T-cell (primary cell): ENCODE data around the gene SELPLG. TPM values are rescaled to one million over a fixed set of nuclear protein-coding genes. Genes with fewer than 3 reads are reported as not detected.

Experiments used
- ATAC-seq, 4 experiments: fragments of 200-7000 bp in 3 of 4; fragments of 150-1000 bp in 1 of 4; cut with Tn5 transposase; replicated peaks in 1 of 4; 1 replicate in 3 of 4; 2 replicates in 1 of 4; pipeline ENCODE4 v1.10.0; 2021; ENCODE audit warnings: moderate library complexity in 3 of 4, mild to moderate bottlenecking in 2 of 4, moderate number of reproducible peaks in 1 of 4
- CTCF ChIA-PET, 2 donors: fragments of 300-600 bp; sonication (Branson Sonifier 250); formaldehyde crosslinking; loops; one replicate each; lab custom pipeline; 2022; ENCODE audit warnings: antibody characterized with exemption in 2 of 2; lab: Charles Lee
- POLR2A ChIA-PET, 2 donors: fragments of 300-600 bp; sonication (Branson Sonifier 250); formaldehyde crosslinking; loops; one replicate each; lab custom pipeline; 2022; ENCODE audit warnings: antibody characterized with exemption in 2 of 2; lab: Charles Lee
- DNase-seq, 35 experiments: peaks; one replicate each; pipeline versions ENCODE4 v3.0.0 to v3.0.0-alpha.2; 2013 to 2023
- H3K27ac ChIP-seq: one replicate; pipeline ENCODE4 v1.5.1; 2013; ENCODE audit warnings: low read length
- H3K27me3 ChIP-seq, 2 experiments: replicated peaks in 1 of 2; 1 replicate in 1 of 2; 2 replicates in 1 of 2; pipeline versions ENCODE4 v1.6.1 to v1.7.0; 2013; ENCODE audit warnings: low read length in 1 of 2, mixed read lengths in 1 of 2; ENCODE audit not compliant: control insufficient read depth in 2 of 2, insufficient read depth in 2 of 2; ENCODE audit errors: extremely low read depth in 1 of 2
- H3K36me3 ChIP-seq, 2 donors: 1 replicate in 1 of 2; 2 replicates in 1 of 2; pipeline versions ENCODE4 v1.6.1 to v1.7.0; 2013; ENCODE audit warnings: low read length in 1 of 2; ENCODE audit not compliant: control insufficient read depth in 2 of 2, insufficient read depth in 1 of 2; ENCODE audit errors: extremely low read depth in 1 of 2
- H3K4me1 ChIP-seq, 2 experiments: 1 replicate in 1 of 2; 2 replicates in 1 of 2; pipeline versions ENCODE4 v1.6.1 to v1.7.0; 2013; ENCODE audit warnings: low read length in 2 of 2, mixed read lengths in 1 of 2; ENCODE audit not compliant: insufficient read depth in 2 of 2, control insufficient read depth in 1 of 2; ENCODE audit errors: extremely low read depth in 1 of 2
- H3K4me3 ChIP-seq, 2 donors: 1 replicate in 1 of 2; 2 replicates in 1 of 2; pipeline versions ENCODE4 v1.5.1 to v1.7.0; 2013; ENCODE audit warnings: mild to moderate bottlenecking in 2 of 2, low read length in 1 of 2, moderate library complexity in 1 of 2; ENCODE audit not compliant: control insufficient read depth in 1 of 2; ENCODE audit errors: extremely low read depth in 1 of 2
- H3K9me3 ChIP-seq: 2 replicates; pipeline ENCODE4 v1.7.0; 2013
- H3K27ac Mint-ChIP-seq, 2 donors: one replicate each; pipeline ENCODE4 v1.8.0; 2020 to 2021; ENCODE audit warnings: mild to moderate bottlenecking in 2 of 2, mixed read lengths in 2 of 2
- H3K27me3 Mint-ChIP-seq, 2 donors: one replicate each; pipeline ENCODE4 v1.8.0; 2021 to 2022; ENCODE audit warnings: mixed read lengths in 2 of 2
- H3K36me3 Mint-ChIP-seq: one replicate; pipeline ENCODE4 v1.8.0; 2021; ENCODE audit warnings: mixed read lengths
- H3K4me1 Mint-ChIP-seq, 3 donors: one replicate each; pipeline ENCODE4 v1.8.0; 2020 to 2022; ENCODE audit warnings: mixed read lengths in 3 of 3, mild to moderate bottlenecking in 1 of 3
- H3K4me3 Mint-ChIP-seq, 3 donors: one replicate each; pipeline ENCODE4 v1.8.0; 2020 to 2022; ENCODE audit warnings: mild to moderate bottlenecking in 3 of 3, mixed read lengths in 3 of 3, moderate library complexity in 3 of 3
- H3K9me3 Mint-ChIP-seq, 3 donors: one replicate each; pipeline ENCODE4 v1.8.0; 2020 to 2022; ENCODE audit warnings: mixed read lengths in 3 of 3
- WGBS: methylation state at CpG from one replicate; pipeline ENCODE4 v1.1.5; 2013; ENCODE audit warnings: missing lambda C conversion rate; ENCODE audit not compliant: insufficient coverage; 5-methylcytosine and 5-hydroxymethylcytosine counted together
- total RNA-seq, 35 experiments: library from RNA in 6 of 35; stranded (reverse) in 6 of 35; fragments of 120-200 nt in 1 of 35; gene quantifications; one replicate each; pipeline versions ENCODE4 v1.2.1 to v1.2.4 and lab custom pipeline; 2013 to 2026

SELPLG gene
- total RNA-seq, 5 donors from 2014 or later (not counting 1 experiment from before 2014, with no cell fraction given) = 102 to 220 (median 215) TPM

- Histone ChIP-seq H3K36me3 (no peaks in the 10 kb centered on the region), H3K4me3 (no peak overlapping the region), H3K27ac (no peak overlapping the region), H3K4me1 (no peaks in the 10 kb centered on the region), H3K27me3 (peaks cover 0 to 9% of the 10 kb centered on the region in 2 experiments), H3K9me3 (no peaks in the 10 kb centered on the region)
- no peak for DNase-seq
- Mint-ChIP-seq H3K36me3 (no peaks in the 10 kb centered on the region), H3K4me1 (no peaks in the 10 kb centered on the region), H3K27ac (peak overlapping the region in 1 of 2 donors; percentile 20), H3K27me3 (no peaks in the 10 kb centered on the region), H3K9me3 (no peaks in the 10 kb centered on the region), H3K4me3 (no peak overlapping the region)
- ChIA-PET CTCF (interaction anchor here in 1 of 2 donors (1.0 kb wide), 1 partner anchor 10 kb away, joined by 3 read pairs; no protein-coding TSS in a partner anchor), POLR2A (no interaction called here)
- WGBS = 73% methylated on average over 11 of the region's 14 CpGs
- ATAC-seq = no peak
These were observed 29.3 kb downstream of the SELPLG start for GRCh38 chr12:108604208-108604941.

- Histone ChIP-seq H3K4me1 (no peaks in the 10 kb centered on the region), H3K27me3 (peaks cover 0 to 9% of the 10 kb centered on the region in 2 experiments), H3K36me3 (no peaks in the 10 kb centered on the region), H3K4me3 (no peak overlapping the region), H3K9me3 (no peaks in the 10 kb centered on the region), H3K27ac (no peak overlapping the region)
- ATAC-seq = no peak
- no peaks in the 10 kb centered on the region for H3K9me3 Mint-ChIP-seq
- POLR2A ChIA-PET = no interaction called here
- H3K4me1 Mint-ChIP-seq = no peaks in the 10 kb centered on the region
- no peak overlapping the region for H3K4me3 Mint-ChIP-seq
- no peaks in the 10 kb centered on the region for H3K27me3 Mint-ChIP-seq
- CTCF ChIA-PET = interaction anchor here in 1 of 2 donors (1.0 kb wide), 1 partner anchor 9 kb away, joined by 3 read pairs; no protein-coding TSS in a partner anchor
- DNase-seq = no peak
- H3K27ac Mint-ChIP-seq = peak overlapping the region in 1 of 2 donors; percentile 20
- 94% methylated on average over 2 of the region's 4 CpGs for WGBS
- H3K36me3 Mint-ChIP-seq = no peaks in the 10 kb centered on the region
These were observed 30.0 kb downstream of the SELPLG start for GRCh38 chr12:108603743-108604142.

GRCh38 chr12:108602976-108603704 lies 30.6 kb downstream of the SELPLG start:
- no peaks in the 10 kb centered on the region for H3K36me3 Mint-ChIP-seq
- ChIA-PET CTCF (no interaction called here), POLR2A (no interaction called here)
- Histone ChIP-seq H3K9me3 (no peaks in the 10 kb centered on the region), H3K4me3 (no peak overlapping the region), H3K36me3 (no peaks in the 10 kb centered on the region), H3K27ac (no peak overlapping the region), H3K4me1 (no peaks in the 10 kb centered on the region), H3K27me3 (peaks cover 0 to 9% of the 10 kb centered on the region in 2 experiments)
- no peaks in the 10 kb centered on the region for H3K9me3 Mint-ChIP-seq
- no peak overlapping the region for H3K27ac Mint-ChIP-seq
- H3K27me3 Mint-ChIP-seq = no peaks in the 10 kb centered on the region
- no peak for ATAC-seq
- H3K4me3 Mint-ChIP-seq = no peak overlapping the region
- no peak for DNase-seq
- 78% methylated on average over 5 of the region's 15 CpGs for WGBS
- H3K4me1 Mint-ChIP-seq = no peaks in the 10 kb centered on the region

- no peaks in the 10 kb centered on the region for H3K4me1 ChIP-seq
- ATAC-seq = no peak
- no peak overlapping the region for H3K27ac ChIP-seq
- WGBS = 95% methylated on average over 7 of the region's 9 CpGs
- H3K27me3 Mint-ChIP-seq = no peaks in the 10 kb centered on the region
- POLR2A ChIA-PET = no interaction called here
- H3K27me3 ChIP-seq = peaks cover 0 to 5% of the 10 kb centered on the region in 2 experiments
- no peak for DNase-seq
- H3K36me3 Mint-ChIP-seq = no peaks in the 10 kb centered on the region
- peak overlapping the region in 1 of 2 donors; percentile 35 for H3K27ac Mint-ChIP-seq
- H3K36me3 ChIP-seq = no peaks in the 10 kb centered on the region
- H3K4me3 ChIP-seq = no peak overlapping the region
- H3K9me3 Mint-ChIP-seq = no peaks in the 10 kb centered on the region
- H3K9me3 ChIP-seq = no peaks in the 10 kb centered on the region
- no peak overlapping the region for H3K4me3 Mint-ChIP-seq
- no peaks in the 10 kb centered on the region for H3K4me1 Mint-ChIP-seq
- CTCF ChIA-PET = no interaction called here
These were observed 31.4 kb downstream of the SELPLG start for GRCh38 chr12:108602209-108602705.

- Mint-ChIP-seq H3K4me3 (no peak overlapping the region), H3K9me3 (no peaks in the 10 kb centered on the region), H3K27ac (no peak overlapping the region), H3K36me3 (no peaks in the 10 kb centered on the region), H3K27me3 (no peaks in the 10 kb centered on the region), H3K4me1 (no peaks in the 10 kb centered on the region)
- DNase-seq (no peak), ATAC-seq (no peak)
- Histone ChIP-seq H3K27ac (no peak overlapping the region), H3K27me3 (peaks cover 0 to 5% of the 10 kb centered on the region in 2 experiments), H3K36me3 (no peaks in the 10 kb centered on the region), H3K4me1 (no peaks in the 10 kb centered on the region), H3K4me3 (no peak overlapping the region), H3K9me3 (no peaks in the 10 kb centered on the region)
- ChIA-PET CTCF (interaction anchor here in 1 of 2 donors (0.5 kb wide), 1 partner anchor 249 kb away, joined by 3 read pairs; no protein-coding TSS in a partner anchor), POLR2A (interaction anchor here in 1 of 2 donors (0.7 kb wide), 1 partner anchor 46 kb away, joined by 3 read pairs; no protein-coding TSS in a partner anchor)
- WGBS = 58% methylated on average over 3 of the region's 4 CpGs
These were observed 33.0 kb downstream of the SELPLG start for GRCh38 chr12:108600702-108601007.

- 78% methylated on average over 8 of the region's 10 CpGs for WGBS
- Mint-ChIP-seq H3K27me3 (no peaks in the 10 kb centered on the region), H3K27ac (no peak overlapping the region), H3K9me3 (no peaks in the 10 kb centered on the region), H3K4me1 (no peaks in the 10 kb centered on the region), H3K36me3 (no peaks in the 10 kb centered on the region), H3K4me3 (no peak overlapping the region)
- ATAC-seq (no peak), DNase-seq (no peak)
- H3K36me3 ChIP-seq = no peaks in the 10 kb centered on the region
- no peaks in the 10 kb centered on the region for H3K4me1 ChIP-seq
- no peaks in the 10 kb centered on the region for H3K9me3 ChIP-seq
- ChIA-PET POLR2A (interaction anchor here in 1 of 2 donors (0.7 kb wide), 1 partner anchor 45 kb away, joined by 3 read pairs; no protein-coding TSS in a partner anchor), CTCF (interaction anchor here in 1 of 2 donors (0.5 kb wide), 1 partner anchor 250 kb away, joined by 3 read pairs; no protein-coding TSS in a partner anchor)
- no peak overlapping the region for H3K27ac ChIP-seq
- H3K4me3 ChIP-seq = no peak overlapping the region
- peaks cover 0 to 5% of the 10 kb centered on the region in 2 experiments for H3K27me3 ChIP-seq
These were observed 33.6 kb downstream of the SELPLG start for GRCh38 chr12:108599948-108600701.
